KMS-11 (cell line): Measurements from ENCODE around the gene C16orf92.

Experiments
- H2AFZ ChIP-seq: fragments of 200-600 bp; sonication (generic); 2 replicates; pipeline ENCODE4 v1.6.1; 2016; ENCODE audit warnings: antibody characterized with exemption, mixed run types, low read depth
- H3K27ac ChIP-seq: fragments of 200-600 bp; sonication (generic); 2 replicates; pipeline ENCODE4 v1.6.1; 2016; ENCODE audit warnings: mild to moderate bottlenecking, mixed run types
- H3K27me3 ChIP-seq: fragments of 200-600 bp; sonication (generic); 2 replicates; pipeline ENCODE4 v1.6.1; 2017; ENCODE audit warnings: mild to moderate bottlenecking, low read depth, mixed run types, moderate library complexity; ENCODE audit not compliant: insufficient read depth
- H3K36me3 ChIP-seq: fragments of 200-600 bp; sonication (generic); 2 replicates; pipeline ENCODE4 v1.6.1; 2017; ENCODE audit warnings: mild to moderate bottlenecking, mixed run types; ENCODE audit not compliant: insufficient read depth
- H3K4me1 ChIP-seq: fragments of 200-600 bp; sonication (generic); 2 replicates; pipeline ENCODE4 v1.6.1; 2016; ENCODE audit warnings: mild to moderate bottlenecking, low read depth, mixed run types; ENCODE audit not compliant: poor library complexity, severe bottlenecking
- H3K4me2 ChIP-seq: fragments of 200-600 bp; sonication (generic); 2 replicates; pipeline ENCODE4 v1.7.0; 2016; ENCODE audit warnings: mild to moderate bottlenecking, mixed run types
- H3K4me3 ChIP-seq: fragments of 200-600 bp; sonication (generic); IDR thresholded peaks from 2 replicates; pipeline ENCODE4 v1.6.1; 2017; ENCODE audit warnings: low read depth, low read length, mixed read lengths; ENCODE audit not compliant: insufficient read depth
- H3K79me2 ChIP-seq: fragments of 200-600 bp; sonication (generic); 2 replicates; pipeline ENCODE4 v1.6.1; 2016; ENCODE audit warnings: low read depth, mixed run types; ENCODE audit not compliant: insufficient read depth
- H3K9ac ChIP-seq: fragments of 200-600 bp; sonication (generic); 2 replicates; pipeline ENCODE4 v1.6.1; 2016; ENCODE audit warnings: mild to moderate bottlenecking, mixed run types
- H4K20me1 ChIP-seq: fragments of 200-600 bp; sonication (generic); 2 replicates; pipeline ENCODE4 v1.6.1; 2016; ENCODE audit warnings: mild to moderate bottlenecking, mixed run types; ENCODE audit not compliant: insufficient read depth
- CTCF ChIP-seq: fragments of 200-600 bp; sonication (generic); conservative IDR thresholded peaks from 2 replicates; pipeline ENCODE4 v1.6.1; 2017; ENCODE audit warnings: low read depth, mild to moderate bottlenecking, antibody characterized with exemption, low read length, moderate library complexity, mixed read lengths

The C16orf92 gene

GRCh38 chr16:30024451-30024850 lies 1.5 kb downstream of the C16orf92 start:
- Histone ChIP-seq H2AFZ (no peak overlapping the region), H3K27ac (no peak overlapping the region), H3K4me2 (no peak overlapping the region), H3K79me2 (no peaks in the 10 kb centered on the region), H4K20me1 (no peaks in the 10 kb centered on the region), H3K4me1 (no peaks in the 10 kb centered on the region), H3K9ac (no peak overlapping the region), H3K36me3 (no peaks in the 10 kb centered on the region), H3K4me3 (no peak overlapping the region), H3K27me3 (peaks cover 82% of the 10 kb centered on the region)
- TF ChIP-seq CTCF = no peak

- no peaks in the 10 kb centered on the region for H3K36me3 ChIP-seq
- H3K9ac ChIP-seq = no peak overlapping the region
- no peaks in the 10 kb centered on the region for H4K20me1 ChIP-seq
- H3K4me1 ChIP-seq = no peaks in the 10 kb centered on the region
- no peak overlapping the region for H3K4me3 ChIP-seq
- no peak overlapping the region for H3K27ac ChIP-seq
- no peak overlapping the region for H2AFZ ChIP-seq
- TF ChIP-seq CTCF = no peak
- no peaks in the 10 kb centered on the region for H3K79me2 ChIP-seq
- peaks cover 87% of the 10 kb centered on the region for H3K27me3 ChIP-seq
- H3K4me2 ChIP-seq = no peak overlapping the region
Observed at GRCh38 chr16:30025156-30025555, 2.2 kb downstream of the C16orf92 start.

GRCh38 chr16:30025574-30025973 lies 2.6 kb downstream of the C16orf92 start:
- TF ChIP-seq CTCF = no peak
- Histone ChIP-seq H3K36me3 (no peaks in the 10 kb centered on the region), H3K79me2 (no peaks in the 10 kb centered on the region), H4K20me1 (no peaks in the 10 kb centered on the region), H3K27me3 (peaks cover 87% of the 10 kb centered on the region), H3K9ac (no peak overlapping the region), H3K4me2 (no peak overlapping the region), H3K4me1 (no peaks in the 10 kb centered on the region), H2AFZ (no peak overlapping the region), H3K4me3 (no peak overlapping the region), H3K27ac (no peak overlapping the region)

GRCh38 chr16:30026449-30026848 lies 3.5 kb downstream of the C16orf92 start:
- no peak overlapping the region for H2AFZ ChIP-seq
- H3K4me2 ChIP-seq = no peak overlapping the region
- TF ChIP-seq CTCF = no peak
- no peak overlapping the region for H3K9ac ChIP-seq
- H3K4me3 ChIP-seq = no peak overlapping the region
- H3K36me3 ChIP-seq = no peaks in the 10 kb centered on the region
- peaks cover 2% of the 10 kb centered on the region for H3K4me1 ChIP-seq
- H3K27ac ChIP-seq = no peak overlapping the region
- H3K79me2 ChIP-seq = no peaks in the 10 kb centered on the region
- H3K27me3 ChIP-seq = peaks cover 91% of the 10 kb centered on the region
- H4K20me1 ChIP-seq = no peaks in the 10 kb centered on the region
